Lower lobe of right lung (tissue), 2 donors: ENCODE results near the gene C1orf50. TPM values are rescaled to one million over a fixed set of nuclear protein-coding genes. Genes with fewer than 3 reads are reported as not detected.

Source experiments
- ATAC-seq, 2 donors: fragments of 200-7000 bp; cut with Tn5 transposase; one replicate each; pipeline ENCODE4 v1.9.1; 2020 to 2022; ENCODE audit warnings: mild to moderate bottlenecking in 2 of 2, moderate library complexity in 2 of 2
- DNase-seq: peaks from one replicate; pipeline ENCODE4 v3.0.0-alpha.2; 2020
- H3K27ac ChIP-seq: fragments of 200-600 bp; one replicate; pipeline ENCODE4 v1.8.0; 2022
- H3K27me3 ChIP-seq: fragments of 200-600 bp; one replicate; pipeline ENCODE4 v1.8.0; 2022; ENCODE audit warnings: low read depth
- H3K36me3 ChIP-seq: fragments of 200-600 bp; one replicate; pipeline ENCODE4 v1.8.0; 2022; ENCODE audit warnings: mild to moderate bottlenecking
- H3K4me1 ChIP-seq: fragments of 200-600 bp; one replicate; pipeline ENCODE4 v1.8.0; 2022
- H3K4me3 ChIP-seq: fragments of 200-600 bp; one replicate; pipeline ENCODE4 v1.8.0; 2022; ENCODE audit warnings: mild to moderate bottlenecking
- H3K9me3 ChIP-seq: fragments of 200-600 bp; one replicate; pipeline ENCODE4 v1.8.0; 2022
- CTCF ChIP-seq: fragments of 200-600 bp; IDR thresholded peaks from one replicate; pipeline ENCODE4 v1.8.0; 2022; ENCODE audit warnings: antibody characterized with exemption, mild to moderate bottlenecking
- intact Hi-C: fragments of 100-400 bp; cut with DNase I; formaldehyde crosslinking; loops from one replicate; pipeline ENCODE4 v1.11.0; 2022
- total RNA-seq: library from RNA; stranded (reverse); fragmentation: NEBNext Ultra II Directional; extraction: Animal tissue kit (Norgen Biotek cat#: 25700); gene quantifications from one replicate; pipeline ENCODE4 v1.2.1, GENCODE V29; 2021
- donor health status: DM: no; HTN: yes; CAD: no; lungs with severe emphysema.

The C1orf50 gene
- total RNA-seq, 1 donor from 2014 or later, result 5.6 TPM

- H3K4me1 ChIP-seq, result peaks cover 1% of the 10 kb centered on the region
- DNase-seq (no peak), ATAC-seq (no peak)
- H3K9me3 ChIP-seq, result no peaks in the 10 kb centered on the region
- no peak for TF ChIP-seq CTCF
- no peak overlapping the region for H3K27ac ChIP-seq
- H3K36me3 ChIP-seq, result peaks cover 66% of the 10 kb centered on the region
- intact Hi-C loops, result no loop called here
- H3K27me3 ChIP-seq, result no peaks in the 10 kb centered on the region
- no peak overlapping the region for H3K4me3 ChIP-seq
Observed at GRCh38 chr1:42779725-42780124, 12.7 kb downstream of the C1orf50 start.

- Histone ChIP-seq H3K9me3 (no peaks in the 10 kb centered on the region), H3K27me3 (no peaks in the 10 kb centered on the region), H3K36me3 (peaks cover 62% of the 10 kb centered on the region), H3K4me3 (no peak overlapping the region), H3K27ac (no peak overlapping the region), H3K4me1 (peaks cover 6% of the 10 kb centered on the region)
- TF ChIP-seq CTCF, result no peak
- intact Hi-C loops, result no loop called here
- no peak for ATAC-seq
- no peak for DNase-seq
Observed at GRCh38 chr1:42780176-42780575, 13.1 kb downstream of the C1orf50 start.

GRCh38 chr1:42783092-42783491 lies 16.0 kb downstream of the C1orf50 start:
- ATAC-seq, result no peak
- peaks cover 5% of the 10 kb centered on the region for H3K27me3 ChIP-seq
- no peak overlapping the region for H3K27ac ChIP-seq
- no peak for DNase-seq
- intact Hi-C loops, result no loop called here
- H3K36me3 ChIP-seq, result peaks cover 33% of the 10 kb centered on the region
- H3K4me1 ChIP-seq, result peaks cover 10% of the 10 kb centered on the region
- H3K9me3 ChIP-seq, result no peaks in the 10 kb centered on the region
- H3K4me3 ChIP-seq, result no peak overlapping the region
- TF ChIP-seq CTCF, result no peak

- DNase-seq, result no peak
- peak; percentile 16 to 17 for ATAC-seq
Observed at GRCh38 chr1:42784547-42784945, 17.5 kb downstream of the C1orf50 start.

GRCh38 chr1:42784946-42785693 lies 18.1 kb downstream of the C1orf50 start, which contains the start of gene TMEM269:
Gene TMEM269 (plus strand): TSS chr1:42784991. CDS start chr1:42789894, 4,903 bp downstream.
- Histone ChIP-seq H3K27ac (no peak within 1 kb of the TSS), H3K9me3 (no peaks in the 10 kb centered on the region), H3K36me3 (peaks cover 14% of the 10 kb centered on the region), H3K27me3 (peaks cover 5% of the 10 kb centered on the region), H3K4me3 (peak within 1 kb of the TSS; percentile 50), H3K4me1 (peaks cover 10% of the 10 kb centered on the region)
- TF ChIP-seq CTCF, result no peak
- ATAC-seq (peak; percentile 47), DNase-seq (peak; percentile 51)
- intact Hi-C loops, result no loop called here

More at GRCh38 chr1:42784547-42784945, 17.5 kb downstream of the C1orf50 start:
- H3K27ac ChIP-seq, result no peak overlapping the region
- no peaks in the 10 kb centered on the region for H3K9me3 ChIP-seq
- peaks cover 5% of the 10 kb centered on the region for H3K27me3 ChIP-seq
- peak overlapping the region; percentile 50 for H3K4me3 ChIP-seq
- H3K4me1 ChIP-seq, result peaks cover 10% of the 10 kb centered on the region
- intact Hi-C loops, result no loop called here
- peaks cover 20% of the 10 kb centered on the region for H3K36me3 ChIP-seq
- TF ChIP-seq CTCF, result no peak
